ENCODE results near the gene C10orf95.
A peak's percentile ranks its signal among the peaks of the same experiment; 100 is the strongest.

The C10orf95 gene

DNA sequence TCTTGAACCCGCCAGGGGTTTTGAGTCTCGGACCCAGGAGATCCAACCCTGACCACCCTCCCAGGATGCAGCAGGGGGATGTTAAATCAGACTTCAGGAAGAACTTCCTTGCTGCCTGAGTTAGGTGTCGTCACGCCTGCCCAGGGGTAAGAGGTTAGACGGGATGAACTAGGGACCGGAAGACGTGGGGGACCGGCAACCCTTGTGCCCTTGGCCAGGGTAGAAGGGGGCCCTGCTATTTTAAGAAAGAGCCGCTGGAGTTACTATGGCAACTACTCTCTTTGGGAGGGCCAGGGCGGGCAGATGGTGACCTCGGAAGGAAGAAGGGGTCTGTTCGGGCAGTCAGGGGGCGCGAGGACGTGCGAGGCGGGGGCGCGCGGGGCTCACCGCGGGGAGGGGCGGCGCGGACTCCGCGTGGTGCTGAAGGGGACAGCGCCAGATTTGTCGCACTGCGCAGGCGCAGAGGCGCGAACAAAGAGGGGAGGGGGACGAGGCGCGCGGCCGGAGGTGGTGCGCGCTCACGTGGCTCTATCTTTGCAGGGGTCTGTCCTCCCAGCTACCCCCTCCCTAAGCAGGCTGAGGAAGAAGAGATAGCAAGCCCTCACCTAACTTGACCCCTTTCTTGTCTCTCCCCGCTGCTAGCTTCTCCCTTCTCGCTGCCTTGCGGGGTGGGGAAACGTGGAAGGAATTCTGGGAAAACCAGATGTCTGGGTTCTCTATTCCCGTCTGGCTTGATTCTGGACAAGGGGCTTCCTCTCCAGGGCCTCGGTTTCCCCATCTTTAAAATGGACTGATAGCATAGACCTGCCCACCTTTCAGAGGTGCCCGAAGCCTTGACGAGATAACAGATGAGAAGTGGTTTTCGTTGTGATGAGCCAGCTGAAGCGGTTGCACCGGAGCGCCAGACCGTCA lies 31.8 kb downstream of the C10orf95 start:
- DNase-seq (ENCODE audit: extremely low read depth in 1 of 2, low read depth in 1 of 2) = no peak

DNA sequence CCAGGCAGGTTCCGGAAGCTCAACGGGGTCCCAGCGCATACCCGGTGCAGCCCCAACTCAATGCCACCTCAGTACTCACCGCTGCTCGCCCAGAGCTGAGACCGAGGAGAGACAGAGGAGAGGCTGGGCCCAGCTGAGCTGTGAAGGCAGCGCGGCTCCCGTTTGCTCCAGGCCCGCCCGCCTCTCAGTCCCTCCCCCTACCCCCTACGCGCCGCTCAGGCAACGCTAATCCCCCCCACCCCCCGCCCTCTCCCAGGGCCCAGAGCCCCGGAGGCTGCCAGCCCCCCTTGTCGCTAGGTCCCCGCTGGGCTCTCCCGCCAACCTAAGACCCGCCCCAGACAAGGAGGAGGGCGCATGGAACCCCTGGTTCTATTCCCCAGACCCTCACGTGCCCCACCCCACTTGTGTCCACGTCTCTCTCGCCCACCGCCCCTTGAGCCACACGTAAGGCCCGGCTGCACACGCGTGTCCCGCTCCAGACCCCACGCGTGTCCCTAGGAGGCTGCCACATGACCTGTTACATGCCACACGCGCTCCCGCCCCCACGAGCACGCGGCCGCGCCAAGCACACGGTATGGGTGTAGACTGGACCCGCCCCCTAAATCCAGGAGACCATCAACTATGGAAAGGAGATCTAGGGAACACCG lies 32.6 kb downstream of the C10orf95 start, which contains the start of gene PSD:
TSS of gene PSD (minus strand) at position 164 of the 647 bp plus-strand sequence. CDS start 1,747 bp downstream, outside the sequence.
- DNase-seq (ENCODE audit: extremely low read depth in 1 of 2, low read depth in 1 of 2) = no peak

DNA sequence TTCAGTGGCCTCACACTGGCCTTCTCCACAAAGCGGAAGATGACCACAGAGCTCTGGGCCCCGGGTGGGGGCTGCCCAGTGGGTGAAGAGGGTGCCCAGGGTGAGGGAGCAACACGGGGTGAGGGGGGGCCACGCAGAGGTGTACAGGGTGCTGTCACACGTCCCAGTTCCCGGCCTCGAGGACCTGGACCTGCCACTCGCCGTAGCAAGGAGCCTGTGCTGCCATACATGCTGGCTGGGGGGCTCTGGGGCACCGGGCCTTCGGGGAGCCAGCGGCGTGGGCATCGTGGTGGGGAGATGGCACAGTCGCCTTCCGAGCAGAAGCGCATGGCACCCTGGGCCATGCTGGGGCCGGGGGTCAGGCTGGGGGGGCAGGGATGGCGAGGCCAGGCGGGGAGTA lies 34.6 kb downstream of the C10orf95 start:
- no peak for DNase-seq (ENCODE audit: extremely low read depth in 1 of 2, low read depth in 1 of 2)

DNA sequence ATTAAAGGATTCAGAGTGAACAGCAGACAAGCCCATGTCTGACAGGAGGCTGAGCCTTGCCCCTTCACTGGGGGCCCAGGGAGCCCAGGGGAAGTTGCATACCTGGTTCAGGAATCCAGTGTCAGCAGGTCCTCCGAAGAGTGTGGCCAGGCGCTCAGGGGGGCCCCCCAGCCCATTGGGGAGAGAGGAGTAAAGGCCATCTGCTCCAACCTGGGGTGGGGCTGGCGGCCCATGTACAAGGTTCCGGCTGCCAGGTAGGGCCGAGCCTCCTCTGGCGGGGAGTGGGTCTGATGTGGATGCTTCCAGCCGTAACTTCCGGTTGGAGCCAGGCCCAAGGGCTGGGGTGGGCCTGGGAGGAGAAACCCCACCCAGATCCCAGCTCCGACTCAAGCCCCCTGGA lies 35.1 kb downstream of the C10orf95 start:
- DNase-seq (ENCODE audit: extremely low read depth in 1 of 2, low read depth in 1 of 2) = no peak

DNA sequence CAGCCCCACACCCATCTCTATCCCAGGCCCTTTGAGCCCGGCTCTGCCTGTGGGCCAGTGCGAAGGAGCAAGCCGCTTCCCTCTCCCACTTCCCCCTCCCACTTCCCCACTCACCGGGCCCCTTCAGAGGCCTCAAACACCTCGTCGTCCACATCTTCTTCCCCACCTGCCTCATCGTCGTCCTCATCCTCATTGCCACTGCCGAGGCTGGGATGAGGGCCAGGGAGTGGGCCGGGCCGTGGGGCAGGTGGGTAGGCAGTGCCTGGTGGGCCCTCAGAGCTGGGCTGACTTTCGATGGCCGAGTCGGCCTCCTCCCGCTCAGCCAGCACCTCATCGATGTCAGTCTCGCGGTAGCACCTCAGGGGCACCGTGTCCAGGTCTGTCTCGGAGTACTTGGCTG lies 36.6 kb downstream of the C10orf95 start:
- no peak for DNase-seq (ENCODE audit: extremely low read depth in 1 of 2, low read depth in 1 of 2)

DNA sequence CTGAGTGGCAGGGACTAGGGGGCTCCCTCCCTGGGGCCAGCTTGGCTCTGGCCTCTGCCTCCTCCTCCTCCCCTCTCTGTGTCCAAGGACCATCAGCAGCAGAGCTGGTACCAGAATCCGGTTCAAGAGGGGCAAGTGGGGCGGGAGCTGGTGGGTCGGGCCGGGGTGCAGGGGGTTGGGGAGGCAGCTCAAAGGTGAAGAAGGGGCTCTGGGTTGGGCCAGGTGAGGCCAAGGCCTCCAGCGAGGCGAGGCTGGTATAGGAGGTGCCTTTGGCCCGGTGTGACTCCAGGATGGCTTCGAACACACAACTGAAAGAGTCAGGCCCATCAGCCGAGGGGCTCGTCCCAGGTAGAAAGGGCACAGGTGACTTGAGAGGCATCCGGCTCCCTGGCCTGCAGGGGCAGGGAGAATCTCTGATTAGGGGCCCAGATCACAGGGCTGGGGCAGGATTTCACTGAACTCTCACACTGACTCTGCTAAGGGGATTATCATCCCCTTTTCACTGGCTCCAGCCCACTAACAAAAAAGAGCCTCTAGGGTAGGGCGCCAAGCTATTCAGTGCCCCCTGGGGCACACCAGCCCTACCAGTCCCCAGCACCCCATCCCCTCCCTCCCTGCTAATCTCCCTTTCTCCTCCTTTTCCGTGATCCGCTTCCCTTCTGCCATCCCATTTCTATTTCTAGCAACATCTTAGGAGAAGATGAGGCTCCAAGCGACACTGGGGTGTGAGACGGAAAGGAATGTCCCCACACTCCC lies 37.4 kb downstream of the C10orf95 start:
- no peak for DNase-seq (ENCODE audit: extremely low read depth in 1 of 2, low read depth in 1 of 2)

DNA sequence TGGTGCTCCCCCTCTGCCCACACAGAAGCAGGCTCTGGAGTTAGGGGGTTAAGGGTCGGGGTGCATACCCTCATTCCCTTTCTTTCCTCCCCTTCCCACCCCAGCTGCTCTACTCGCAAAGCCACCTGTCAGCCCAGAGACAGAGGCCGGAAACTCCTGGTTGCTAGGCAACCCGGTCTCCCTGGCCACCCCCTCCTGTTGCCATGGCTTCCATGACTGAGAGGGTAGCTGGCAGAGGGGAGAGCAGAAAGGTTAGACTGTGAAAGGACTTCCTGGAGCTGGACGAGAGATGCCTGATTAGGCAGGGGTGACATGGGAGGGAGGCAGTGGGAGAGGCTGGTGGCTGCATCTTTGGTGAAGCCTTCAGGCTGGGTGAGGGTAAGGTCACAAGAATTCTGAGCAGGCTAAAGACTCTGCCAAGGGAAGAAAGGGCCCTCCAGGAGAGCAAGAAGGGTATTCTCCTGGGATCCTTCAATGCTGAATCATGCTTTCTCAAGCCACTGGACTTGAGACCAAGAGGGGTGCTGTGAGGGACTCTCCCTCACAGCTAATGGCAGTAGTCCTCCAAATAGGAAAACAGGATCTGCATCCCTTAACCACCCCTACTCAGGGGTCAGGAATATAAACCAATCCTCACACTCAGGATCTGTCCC lies 38.2 kb downstream of the C10orf95 start:
- no peak for DNase-seq (ENCODE audit: extremely low read depth in 1 of 2, low read depth in 1 of 2)

DNA sequence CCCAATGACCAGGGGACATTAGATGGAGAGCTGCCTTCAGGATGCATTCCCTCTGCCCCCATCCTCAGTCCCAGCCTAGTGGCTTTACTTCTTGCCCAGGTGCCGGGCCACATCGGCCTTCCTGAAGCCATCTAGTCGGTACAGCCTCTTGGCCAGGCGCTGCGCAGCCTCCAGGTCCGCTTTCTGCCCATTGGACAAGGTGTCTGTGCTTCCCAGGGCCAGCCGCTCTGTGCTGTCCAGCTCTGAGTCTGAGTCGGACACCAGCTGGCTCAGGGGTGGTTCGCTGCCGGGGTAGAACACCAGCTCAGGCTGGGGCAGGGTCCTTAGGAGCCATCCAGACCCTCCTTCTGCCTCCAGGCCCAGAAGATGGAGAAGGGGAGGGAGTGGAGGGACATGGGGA lies 39.0 kb downstream of the C10orf95 start:
- DNase-seq (ENCODE audit: extremely low read depth in 1 of 2, low read depth in 1 of 2) = no peak

DNA sequence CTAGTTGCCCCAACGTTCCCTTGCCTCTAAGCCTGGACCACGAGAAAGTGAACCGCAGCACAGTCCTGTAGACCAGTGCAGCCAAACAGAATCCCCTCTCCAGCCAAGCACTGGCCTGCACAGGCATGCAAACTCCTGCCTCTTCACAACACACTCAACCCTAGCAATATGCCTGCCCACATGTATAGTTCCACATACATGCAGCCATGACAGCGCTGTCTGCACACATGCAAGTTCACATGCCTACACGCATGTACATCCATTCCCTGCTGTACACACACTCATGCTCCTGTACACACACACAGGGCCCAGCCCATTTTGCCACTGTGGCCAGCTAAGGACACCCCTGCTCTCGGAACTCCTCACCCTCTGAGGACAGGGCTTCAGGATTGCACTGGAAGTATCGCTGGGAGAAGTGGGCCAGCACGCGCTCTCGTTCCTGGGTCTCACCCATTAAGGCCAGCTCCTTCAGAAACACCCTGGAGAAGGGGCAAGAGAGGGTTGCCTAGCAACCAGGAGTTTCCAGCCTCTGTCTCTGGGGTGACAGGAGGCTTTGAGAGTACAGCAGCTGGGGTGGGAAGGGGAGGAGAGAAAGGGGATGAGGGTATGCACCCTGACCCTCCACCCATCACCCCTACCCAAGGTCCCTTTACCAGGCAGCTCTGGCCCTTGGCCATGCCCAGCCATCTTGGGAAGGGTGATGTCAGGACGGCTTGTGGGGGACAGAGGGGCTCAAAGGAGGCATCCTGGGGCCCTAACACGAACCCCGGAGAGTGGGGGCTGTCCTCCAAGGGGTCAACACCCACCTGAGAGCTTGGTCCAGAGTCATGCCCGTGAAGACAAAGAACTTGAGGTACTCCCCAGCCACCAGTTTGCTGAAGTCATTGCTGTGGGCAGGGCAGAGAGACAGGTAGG lies 39.7 kb downstream of the C10orf95 start:
- no peak for DNase-seq (ENCODE audit: extremely low read depth in 1 of 2, low read depth in 1 of 2)

DNA sequence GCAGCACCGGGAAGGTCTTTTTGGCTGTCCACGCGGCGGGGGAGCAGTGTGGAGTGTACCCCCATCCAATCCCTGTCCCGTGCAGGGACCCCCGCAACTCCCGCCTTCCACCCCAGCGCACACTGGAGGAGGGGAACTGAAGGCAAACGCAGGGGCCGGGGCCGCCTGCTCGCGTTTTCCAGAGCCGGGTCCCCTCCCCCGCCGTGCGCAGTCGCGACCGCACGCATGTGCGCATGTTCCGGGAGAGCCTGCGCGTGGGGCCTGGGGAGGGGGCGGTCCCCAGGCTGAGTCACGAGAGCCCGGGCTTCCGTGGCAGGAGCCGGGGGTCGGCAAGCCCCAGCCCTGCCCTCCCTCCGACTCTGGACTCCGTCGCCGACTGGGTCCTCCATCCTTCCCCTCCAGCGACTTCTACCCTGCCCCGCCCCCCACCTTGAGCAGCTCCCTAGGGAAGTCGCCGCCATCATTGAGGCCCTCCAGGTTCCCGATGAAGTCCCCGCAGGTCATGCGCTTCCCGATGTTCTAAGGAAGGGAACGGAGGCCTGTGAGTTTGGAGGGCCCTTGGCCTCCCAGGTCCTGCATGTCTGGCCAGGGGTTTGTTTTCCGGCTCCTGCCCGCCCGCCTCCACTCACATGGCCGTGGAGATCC lies 40.8 kb downstream of the C10orf95 start:
- no peak for DNase-seq (ENCODE audit: extremely low read depth in 1 of 2, low read depth in 1 of 2)

DNA sequence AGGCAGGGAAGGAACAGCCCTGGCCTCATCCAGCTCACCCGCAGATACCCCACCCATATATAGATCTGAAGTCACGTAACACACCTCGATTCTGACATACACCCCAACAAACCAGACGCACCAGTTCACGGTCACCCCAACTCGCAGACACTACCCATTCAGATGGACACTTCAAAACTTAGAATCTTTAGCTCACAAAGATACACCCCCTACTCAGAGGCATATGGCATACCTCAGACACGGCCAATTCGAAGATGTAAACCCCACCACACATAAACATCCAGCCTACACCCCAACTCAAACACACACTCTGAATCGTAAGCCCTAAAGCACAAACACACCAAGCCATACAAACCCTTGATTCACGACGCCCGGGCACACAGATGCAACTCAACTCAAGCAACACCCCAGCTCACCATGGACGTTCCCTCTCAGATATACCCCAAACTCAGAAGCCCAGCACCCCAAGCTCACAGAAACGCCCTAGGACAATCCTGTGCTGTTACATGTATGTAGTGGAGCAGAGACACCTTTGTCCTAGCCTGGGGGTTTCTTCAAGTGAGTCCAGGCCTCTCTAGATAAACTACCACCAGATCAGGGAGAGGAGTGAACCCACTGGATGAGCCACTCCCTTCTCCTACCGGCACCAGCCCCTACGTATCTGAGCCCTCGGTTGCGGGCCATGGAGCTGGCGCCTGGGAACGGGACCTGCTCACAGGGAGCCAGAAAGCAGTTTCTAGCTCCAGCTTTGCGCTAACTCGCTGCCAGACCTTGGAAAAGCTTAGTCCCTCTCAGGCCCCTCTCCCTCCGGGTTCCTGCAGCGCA lies 41.5 kb downstream of the C10orf95 start:
- no peak for DNase-seq (ENCODE audit: extremely low read depth in 1 of 2, low read depth in 1 of 2)

DNA sequence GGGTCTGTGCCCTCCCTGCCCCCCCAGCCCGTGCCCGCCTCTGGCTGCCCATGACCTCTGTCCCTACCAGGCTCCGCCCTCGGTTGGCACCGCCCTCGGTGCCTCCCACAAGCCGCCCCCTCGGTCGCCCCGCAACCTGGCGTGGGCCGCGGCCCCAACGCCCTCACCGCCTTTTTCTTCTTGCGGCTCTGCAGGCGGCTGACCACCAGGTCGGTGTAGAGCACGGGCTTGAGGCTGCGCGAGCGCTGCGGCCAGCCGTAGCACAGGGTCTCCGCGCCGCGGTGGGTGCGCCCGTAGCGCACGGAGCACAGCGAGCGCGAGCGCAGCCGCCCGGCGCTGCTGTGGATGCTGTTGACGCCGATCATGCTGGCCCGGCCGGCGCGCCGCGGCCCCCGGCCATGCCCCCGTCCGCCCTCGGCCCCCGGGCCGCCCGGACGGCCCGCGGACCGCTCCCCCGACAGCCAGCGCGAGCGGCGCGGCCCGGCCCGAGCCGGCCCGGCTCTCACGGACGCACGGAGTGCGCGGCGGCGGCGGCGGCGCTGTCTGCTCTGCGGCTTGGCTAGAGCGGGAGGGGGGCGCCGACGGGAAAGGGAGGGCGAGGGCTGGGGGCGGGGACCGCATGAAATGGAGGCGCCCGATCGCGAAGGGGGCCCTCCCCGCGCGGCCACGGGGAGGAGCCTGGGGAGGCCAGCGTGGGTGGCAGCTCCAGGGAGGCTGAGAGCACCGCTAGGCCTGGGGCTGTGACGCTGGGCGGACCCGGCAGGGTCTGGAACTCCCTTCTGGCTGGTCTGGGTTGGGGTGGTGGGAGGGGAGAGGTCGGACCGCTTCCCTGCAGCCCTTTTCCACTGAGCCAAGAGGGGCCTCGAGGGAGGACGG lies 42.4 kb downstream of the C10orf95 start:
- DNase-seq (ENCODE audit: extremely low read depth in 1 of 2, low read depth in 1 of 2) = peak in 1 of 2 donors; percentile 50

DNA sequence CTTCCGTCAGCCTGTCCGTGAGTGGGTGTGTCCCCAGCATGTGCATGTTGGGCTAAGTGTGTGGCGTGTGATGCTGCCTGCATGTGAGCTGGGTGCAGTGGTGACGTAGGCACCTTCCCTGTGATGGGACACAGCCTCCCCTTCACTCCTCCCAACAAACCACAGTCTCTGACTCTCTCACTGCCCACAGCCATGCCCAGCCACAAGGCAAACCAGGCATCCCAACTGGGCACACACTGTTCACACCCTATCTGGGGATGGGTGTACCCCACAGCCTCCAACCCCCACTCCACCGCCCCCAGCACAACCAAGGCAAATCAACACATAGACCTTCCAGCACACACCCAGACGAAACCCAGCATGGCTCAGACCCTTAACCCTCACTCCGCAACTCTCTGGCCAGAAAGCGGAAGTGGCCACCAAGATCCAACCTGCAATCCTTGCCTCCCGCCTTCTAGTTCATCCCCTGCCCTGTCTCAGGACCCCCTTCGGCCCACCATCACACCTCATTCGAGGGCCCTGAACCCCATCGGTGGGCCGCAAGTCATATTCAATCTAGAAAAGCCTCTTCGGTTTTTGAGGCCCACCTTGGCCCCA lies 43.1 kb downstream of the C10orf95 start:
- no peak for DNase-seq (ENCODE audit: extremely low read depth in 1 of 2, low read depth in 1 of 2)

DNA sequence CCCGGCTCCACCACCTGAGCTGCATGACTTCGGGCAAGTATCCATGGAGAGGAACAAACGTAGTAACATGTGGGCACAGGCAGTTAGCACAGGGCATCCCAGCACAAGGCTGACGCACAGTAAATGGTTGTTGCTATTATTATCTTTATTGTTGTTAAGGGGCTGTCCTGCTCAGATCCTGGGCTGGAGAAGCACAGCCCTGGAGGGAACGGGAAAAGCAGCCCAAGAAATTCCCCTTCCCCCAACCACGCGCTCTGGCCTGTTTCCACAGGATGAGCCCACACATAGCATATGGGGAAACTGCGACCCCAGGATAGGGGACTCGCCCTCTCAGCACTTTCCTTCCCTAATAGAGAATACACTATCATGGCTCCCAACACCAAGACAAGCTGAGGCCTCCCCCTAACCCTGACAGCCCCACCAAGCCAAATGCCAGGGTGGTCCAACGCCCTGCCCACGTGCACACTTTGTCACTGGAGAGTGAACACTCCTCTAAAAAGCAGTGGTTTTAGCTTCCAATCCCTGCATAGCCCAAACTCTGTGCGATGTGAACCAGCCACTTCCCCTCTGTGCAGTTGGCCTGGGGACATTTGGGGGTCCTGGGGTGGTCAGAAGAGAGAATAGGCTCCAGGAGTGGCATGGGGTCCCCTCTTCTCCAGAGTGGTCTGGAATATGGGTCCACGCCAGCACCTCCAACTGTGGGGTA lies 43.8 kb downstream of the C10orf95 start:
- DNase-seq (ENCODE audit: extremely low read depth in 1 of 2, low read depth in 1 of 2) = no peak

DNA sequence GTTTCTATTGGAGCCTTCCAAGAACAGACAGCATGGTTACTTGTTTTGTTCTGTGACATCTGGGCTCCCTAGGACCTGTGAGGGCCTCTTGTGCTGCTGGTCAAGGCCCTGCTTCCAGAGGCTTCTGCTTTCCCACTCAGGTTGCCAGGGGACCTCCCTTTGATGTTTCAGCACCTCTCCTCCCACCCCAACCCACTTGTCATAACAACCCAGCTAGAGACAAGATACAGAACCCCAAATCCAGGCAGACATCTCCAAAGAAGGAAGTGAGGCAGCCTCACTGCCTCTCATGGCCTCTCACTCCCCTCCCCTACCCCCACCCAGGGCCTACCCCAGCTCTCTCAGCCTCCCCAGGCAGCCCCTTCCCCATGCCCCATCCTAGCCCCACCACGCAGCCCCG lies 44.5 kb downstream of the C10orf95 start:
- DNase-seq (ENCODE audit: extremely low read depth in 1 of 2, low read depth in 1 of 2) = no peak

DNA sequence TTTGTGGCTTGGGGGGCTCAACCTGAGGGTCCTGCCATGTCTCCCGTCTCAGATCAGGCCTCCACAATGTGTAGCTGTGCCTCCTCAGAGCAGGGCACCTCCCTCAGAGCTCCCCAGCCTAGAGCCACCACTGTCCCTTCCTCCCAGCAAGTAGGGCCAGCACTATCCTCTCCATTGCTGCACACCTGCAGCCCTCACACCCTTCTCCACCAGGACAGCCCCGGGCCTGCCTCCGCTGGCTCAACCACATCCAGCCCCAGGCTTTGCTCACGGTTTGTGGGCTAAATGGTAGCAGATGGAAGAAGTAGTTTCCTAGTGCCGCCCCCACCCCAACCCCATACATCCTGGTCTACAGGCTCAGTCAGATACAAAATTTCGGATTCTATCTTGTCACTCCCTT lies 45.7 kb downstream of the C10orf95 start:
- no peak for DNase-seq (ENCODE audit: extremely low read depth in 1 of 2, low read depth in 1 of 2)
